Measurements from ENCODE around the gene MYO1D. TPM values are rescaled to one million over a fixed set of nuclear protein-coding genes. Genes with fewer than 3 reads are reported as not detected.

MYO1D gene
- total RNA-seq, 4 donors from 2014 or later, result 36.9 to 49.2 (median 39.5) TPM

DNA sequence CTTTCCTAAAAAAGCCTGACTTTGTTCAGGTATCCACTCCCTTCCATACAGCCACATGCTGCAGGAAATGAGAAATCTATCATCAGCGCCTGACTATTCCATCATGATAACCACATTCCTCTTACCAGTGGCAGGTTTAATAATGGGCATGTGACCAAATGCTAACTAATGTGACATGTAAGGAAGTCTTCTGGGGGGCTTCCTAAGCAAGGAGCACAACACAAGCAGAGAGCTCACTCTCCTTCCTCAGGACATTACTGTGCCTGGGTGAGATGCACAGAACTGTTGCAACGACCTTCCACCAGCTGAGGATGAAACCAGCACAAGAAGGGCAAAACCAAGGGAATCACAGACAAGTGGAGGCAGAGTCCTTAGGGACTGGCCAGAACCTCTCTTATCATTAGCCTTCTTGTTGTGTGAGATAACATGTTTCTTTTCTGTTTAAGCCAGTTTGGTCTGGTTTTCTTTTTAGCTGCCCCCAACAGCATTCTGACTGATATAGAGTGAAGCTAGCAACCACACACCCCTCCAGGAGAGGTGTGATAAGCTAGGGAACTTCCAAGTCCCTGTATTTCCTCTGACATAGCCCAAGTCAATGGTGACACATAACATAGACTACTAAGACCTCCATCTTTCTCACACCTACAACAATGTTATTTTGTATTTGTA is 16.9 kb downstream of the MYO1D start:
- TF ChIP-seq, protein P1, sequence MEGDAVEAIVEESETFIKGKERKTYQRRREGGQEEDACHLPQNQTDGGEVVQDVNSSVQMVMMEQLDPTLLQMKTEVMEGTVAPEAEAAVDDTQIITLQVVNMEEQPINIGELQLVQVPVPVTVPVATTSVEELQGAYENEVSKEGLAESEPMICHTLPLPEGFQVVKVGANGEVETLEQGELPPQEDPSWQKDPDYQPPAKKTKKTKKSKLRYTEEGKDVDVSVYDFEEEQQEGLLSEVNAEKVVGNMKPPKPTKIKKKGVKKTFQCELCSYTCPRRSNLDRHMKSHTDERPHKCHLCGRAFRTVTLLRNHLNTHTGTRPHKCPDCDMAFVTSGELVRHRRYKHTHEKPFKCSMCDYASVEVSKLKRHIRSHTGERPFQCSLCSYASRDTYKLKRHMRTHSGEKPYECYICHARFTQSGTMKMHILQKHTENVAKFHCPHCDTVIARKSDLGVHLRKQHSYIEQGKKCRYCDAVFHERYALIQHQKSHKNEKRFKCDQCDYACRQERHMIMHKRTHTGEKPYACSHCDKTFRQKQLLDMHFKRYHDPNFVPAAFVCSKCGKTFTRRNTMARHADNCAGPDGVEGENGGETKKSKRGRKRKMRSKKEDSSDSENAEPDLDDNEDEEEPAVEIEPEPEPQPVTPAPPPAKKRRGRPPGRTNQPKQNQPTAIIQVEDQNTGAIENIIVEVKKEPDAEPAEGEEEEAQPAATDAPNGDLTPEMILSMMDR (IDR thresholded peaks at IDR 0.05), result no peak
- no peak for ATAC-seq (ENCODE audit: low FRiP score)
- DNase-seq (ENCODE audit: low spot score), result no peak

DNA sequence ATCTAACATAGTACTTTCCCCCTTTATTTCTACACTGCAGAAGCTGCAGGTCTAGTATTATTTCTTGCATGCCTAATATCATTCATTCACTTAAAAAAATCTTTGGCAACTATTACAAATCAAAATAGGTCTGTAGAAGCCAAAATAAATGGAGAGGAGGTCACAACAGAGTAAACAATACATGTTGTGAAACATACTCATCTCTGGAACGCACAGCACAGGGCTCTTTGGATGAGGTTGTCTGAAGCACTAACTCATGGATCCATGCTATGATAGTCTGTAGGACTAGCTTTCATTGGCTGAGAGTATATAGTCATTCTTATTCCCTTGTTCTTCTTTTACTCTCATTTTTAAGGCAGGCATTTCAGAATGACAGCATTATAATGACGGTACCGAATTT is 21.3 kb downstream of the MYO1D start:
- DNase-seq (ENCODE audit: low spot score), result no peak
- TF ChIP-seq, protein P1 (IDR thresholded peaks at IDR 0.05), result no peak
- ATAC-seq (ENCODE audit: low FRiP score), result no peak

DNA sequence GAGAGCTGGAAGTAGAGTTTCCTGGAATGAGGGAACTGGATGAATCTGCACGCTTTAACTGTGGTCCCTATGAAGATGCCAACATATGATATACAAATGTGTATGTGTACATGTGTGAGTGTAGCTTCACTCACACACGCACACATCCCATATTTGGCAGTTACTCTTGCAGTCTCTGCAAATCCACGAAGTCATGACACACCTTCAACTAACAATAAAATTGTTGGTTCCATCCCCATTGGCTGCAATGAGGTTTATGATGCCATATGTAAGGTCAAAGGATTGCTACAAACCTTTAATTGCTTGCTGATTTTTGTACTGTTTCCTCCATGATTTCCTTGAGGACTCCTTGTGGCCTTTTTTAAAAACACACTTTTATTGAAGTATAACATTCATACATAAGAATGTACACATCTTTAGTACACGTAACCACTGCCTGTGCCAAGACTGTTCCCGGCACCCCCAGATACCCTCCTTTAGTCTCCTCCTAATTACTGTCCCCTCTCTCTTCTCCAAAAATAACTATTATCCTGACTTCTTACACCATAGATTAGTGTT is 22.0 kb downstream of the MYO1D start:
- TF ChIP-seq, protein P1 (IDR thresholded peaks at IDR 0.05), result no peak
- no peak for DNase-seq (ENCODE audit: low spot score)
- no peak for ATAC-seq (ENCODE audit: low FRiP score)

DNA sequence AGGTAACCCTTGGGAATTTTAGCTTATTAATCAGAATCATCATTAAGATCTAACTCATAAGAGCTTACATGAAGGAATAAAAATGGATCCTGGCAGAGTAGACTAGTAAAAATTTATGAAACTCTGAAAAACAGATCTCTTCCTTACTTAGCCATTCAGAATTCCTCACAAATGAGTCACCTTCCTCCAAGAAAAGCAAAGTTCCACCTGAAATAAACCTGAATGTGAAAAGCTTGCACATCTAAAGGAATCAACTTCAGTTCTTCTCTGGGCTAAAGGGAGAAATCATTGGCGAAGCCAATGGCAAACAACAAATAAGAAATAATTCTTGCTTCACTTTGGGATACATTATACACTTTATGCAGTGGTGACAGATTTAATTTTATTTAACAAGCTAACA is 22.7 kb downstream of the MYO1D start:
- ATAC-seq (ENCODE audit: low FRiP score), result no peak
- TF ChIP-seq, protein P1 (IDR thresholded peaks at IDR 0.05), result no peak
- DNase-seq (ENCODE audit: low spot score), result no peak

DNA sequence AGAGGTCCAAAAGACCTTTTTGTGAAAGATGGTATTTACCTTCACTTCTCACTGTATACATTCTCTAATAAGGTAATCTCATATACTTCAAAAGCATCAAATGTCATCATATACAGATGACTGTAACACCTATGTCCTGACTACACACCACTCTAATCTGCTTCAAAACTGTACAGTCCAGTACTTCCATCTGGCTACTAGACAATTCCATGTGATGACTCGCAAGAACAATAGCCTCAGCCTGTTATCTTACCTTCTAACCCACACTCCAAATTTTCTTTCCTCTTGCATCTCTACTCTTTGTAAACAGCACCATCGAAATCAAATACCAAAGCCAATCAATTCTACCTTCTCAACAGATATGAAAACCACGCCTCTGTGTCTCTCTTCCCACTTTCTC is 24.1 kb downstream of the MYO1D start:
- ATAC-seq (ENCODE audit: low FRiP score), result no peak
- no peak for DNase-seq (ENCODE audit: low spot score)
- TF ChIP-seq, protein P1 (IDR thresholded peaks at IDR 0.05), result no peak

DNA sequence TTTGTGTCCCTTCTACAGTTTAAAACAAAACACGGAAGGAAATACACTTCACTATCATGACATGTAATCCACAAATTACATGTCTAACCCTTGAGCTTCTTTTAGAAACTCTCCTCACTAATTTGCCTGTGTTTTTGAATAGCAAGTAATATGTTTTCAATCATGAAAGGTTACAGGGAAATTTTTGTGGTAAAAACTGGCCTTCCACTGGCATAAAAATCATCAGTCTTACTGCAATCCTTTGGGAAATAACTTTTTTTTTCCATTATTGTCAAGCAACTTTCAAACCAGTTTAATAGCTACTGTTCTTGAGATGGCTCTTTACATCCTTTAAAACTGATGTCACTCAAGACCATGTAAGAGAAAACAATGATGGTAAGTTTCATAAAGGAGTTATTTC is 27.0 kb downstream of the MYO1D start:
- ATAC-seq (ENCODE audit: low FRiP score), result no peak
- DNase-seq (ENCODE audit: low spot score), result no peak
- TF ChIP-seq, protein P1 (IDR thresholded peaks at IDR 0.05), result no peak

DNA sequence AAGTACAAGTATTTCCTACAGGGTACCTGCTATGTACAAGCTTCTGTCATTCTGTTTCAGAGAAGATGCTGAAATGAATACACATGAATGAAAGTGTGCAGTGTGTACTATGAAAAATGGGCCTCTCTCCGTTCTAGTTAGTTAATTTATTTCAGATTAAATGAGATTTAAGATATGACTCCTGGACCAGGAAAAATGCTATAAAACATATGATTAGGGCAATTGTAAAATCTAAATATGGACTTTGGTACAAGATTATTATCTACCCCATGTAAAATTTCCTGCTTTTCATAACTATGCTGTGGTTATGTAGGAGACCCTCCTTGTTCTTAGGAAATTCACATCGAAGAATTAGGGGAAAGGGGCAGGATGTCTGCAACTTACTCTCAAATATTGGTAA is 28.9 kb downstream of the MYO1D start:
- TF ChIP-seq, protein P1 (IDR thresholded peaks at IDR 0.05), result no peak
- DNase-seq (ENCODE audit: low spot score) (no peak), ATAC-seq (ENCODE audit: low FRiP score) (no peak)

Data from omental fat pad (tissue), 4 donors.